Measurements from ENCODE around the gene ALK. TPM values are rescaled to one million over a fixed set of nuclear protein-coding genes. Genes with fewer than 3 reads are reported as not detected.

ALK gene
- total RNA-seq, 1 donor from 2014 or later, result 9.6 TPM

GRCh38 chr2:29638641-29639040 lies 282.7 kb downstream of the ALK start:
- H3K27ac Mint-ChIP-seq (ENCODE audit: unreplicated experiment), result no peak overlapping the region
- no peaks in the 10 kb centered on the region for H3K9me3 Mint-ChIP-seq (ENCODE audit: unreplicated experiment)
- no peak for TF ChIP-seq CTCF (IDR thresholded peaks at IDR 0.05; ENCODE audit: partially characterized antibody, unreplicated experiment)
- no peaks in the 10 kb centered on the region for H3K4me1 Mint-ChIP-seq (ENCODE audit: low read depth, unreplicated experiment)
- no peak for DNase-seq
- H3K27me3 Mint-ChIP-seq (ENCODE audit: unreplicated experiment), result no peaks in the 10 kb centered on the region
- no peak overlapping the region for H3K4me3 Mint-ChIP-seq (ENCODE audit: unreplicated experiment)
- no peaks in the 10 kb centered on the region for H3K36me3 Mint-ChIP-seq (ENCODE audit: unreplicated experiment)

- Mint-ChIP-seq H3K27me3 (ENCODE audit: unreplicated experiment) (no peaks in the 10 kb centered on the region), H3K4me1 (ENCODE audit: low read depth, unreplicated experiment) (no peaks in the 10 kb centered on the region), H3K27ac (ENCODE audit: unreplicated experiment) (no peak overlapping the region), H3K9me3 (ENCODE audit: unreplicated experiment) (no peaks in the 10 kb centered on the region), H3K4me3 (ENCODE audit: unreplicated experiment) (no peak overlapping the region), H3K36me3 (ENCODE audit: unreplicated experiment) (no peaks in the 10 kb centered on the region)
- no peak for DNase-seq
- no peak for TF ChIP-seq CTCF (IDR thresholded peaks at IDR 0.05; ENCODE audit: partially characterized antibody, unreplicated experiment)
Observed at GRCh38 chr2:29634916-29635315, 286.5 kb downstream of the ALK start.

- Mint-ChIP-seq H3K36me3 (ENCODE audit: unreplicated experiment) (no peaks in the 10 kb centered on the region), H3K4me1 (ENCODE audit: low read depth, unreplicated experiment) (no peaks in the 10 kb centered on the region), H3K27ac (ENCODE audit: unreplicated experiment) (no peak overlapping the region), H3K27me3 (ENCODE audit: unreplicated experiment) (no peaks in the 10 kb centered on the region), H3K4me3 (ENCODE audit: unreplicated experiment) (no peak overlapping the region), H3K9me3 (ENCODE audit: unreplicated experiment) (no peaks in the 10 kb centered on the region)
- DNase-seq, result no peak
- no peak for TF ChIP-seq CTCF (IDR thresholded peaks at IDR 0.05; ENCODE audit: partially characterized antibody, unreplicated experiment)
Observed at GRCh38 chr2:29632018-29632417, 289.4 kb downstream of the ALK start.

DNA sequence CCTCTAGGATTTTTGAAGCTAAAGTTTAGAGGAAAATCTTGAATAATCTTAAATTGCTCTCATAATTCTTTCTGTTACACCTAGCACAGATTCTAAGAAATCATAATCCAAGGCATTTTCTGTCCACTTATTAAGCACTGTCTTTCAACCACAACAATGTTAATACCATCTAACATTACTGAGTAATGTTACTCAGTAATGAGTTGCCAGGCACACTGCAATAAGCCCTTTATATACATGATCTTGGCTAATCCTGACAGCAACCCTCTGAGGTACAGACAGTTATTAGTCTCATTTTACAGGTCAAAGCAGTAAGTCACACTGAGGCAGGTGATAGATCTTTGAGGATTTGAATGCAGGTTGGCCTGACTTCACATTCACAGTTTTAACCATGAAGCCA lies 291.9 kb downstream of the ALK start:
- TF ChIP-seq CTCF (IDR thresholded peaks at IDR 0.05; ENCODE audit: partially characterized antibody, unreplicated experiment), result no peak
- Mint-ChIP-seq H3K36me3 (ENCODE audit: unreplicated experiment) (no peaks in the 10 kb centered on the region), H3K27me3 (ENCODE audit: unreplicated experiment) (no peaks in the 10 kb centered on the region), H3K4me3 (ENCODE audit: unreplicated experiment) (no peak overlapping the region), H3K4me1 (ENCODE audit: low read depth, unreplicated experiment) (no peaks in the 10 kb centered on the region), H3K9me3 (ENCODE audit: unreplicated experiment) (no peaks in the 10 kb centered on the region), H3K27ac (ENCODE audit: unreplicated experiment) (no peak overlapping the region)
- no peak for DNase-seq

DNA sequence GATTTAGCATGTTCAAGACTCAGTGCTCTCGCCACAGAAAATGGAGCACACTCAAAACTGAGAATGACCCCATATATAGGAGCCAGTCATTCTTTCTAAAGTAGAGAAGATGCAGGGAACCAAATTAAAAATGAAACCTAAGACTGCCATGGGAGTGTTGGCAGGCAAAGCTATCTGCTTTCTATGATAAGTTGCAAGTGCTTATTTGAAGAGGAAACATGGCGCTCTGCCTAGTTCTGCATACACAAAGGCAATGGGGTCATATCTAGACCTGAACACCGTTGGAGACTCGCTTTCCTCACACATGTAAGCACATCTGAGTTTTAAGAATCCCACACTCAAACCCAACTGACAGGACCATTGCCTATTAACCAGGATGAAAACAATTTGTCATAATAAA lies 292.5 kb downstream of the ALK start:
- DNase-seq, result no peak
- H3K4me1 Mint-ChIP-seq (ENCODE audit: low read depth, unreplicated experiment), result no peaks in the 10 kb centered on the region
- no peaks in the 10 kb centered on the region for H3K36me3 Mint-ChIP-seq (ENCODE audit: unreplicated experiment)
- no peak for TF ChIP-seq CTCF (IDR thresholded peaks at IDR 0.05; ENCODE audit: partially characterized antibody, unreplicated experiment)
- H3K27ac Mint-ChIP-seq (ENCODE audit: unreplicated experiment), result no peak overlapping the region
- H3K4me3 Mint-ChIP-seq (ENCODE audit: unreplicated experiment), result no peak overlapping the region
- no peaks in the 10 kb centered on the region for H3K27me3 Mint-ChIP-seq (ENCODE audit: unreplicated experiment)
- H3K9me3 Mint-ChIP-seq (ENCODE audit: unreplicated experiment), result no peaks in the 10 kb centered on the region

Data from glutamatergic neuron (in vitro differentiated cells).